Activated T-cell treated with anti-CD3 and anti-CD28 coated beads for 48 hours (primary cell): ENCODE results near the gene IL26.
"Not testable (repeated sequence)": the region's sequence is repeated elsewhere in the genome, so short reads cannot be mapped to it uniquely, and the experiment has no call there.

Experiments
- DNase-seq: peaks from one replicate; pipeline ENCODE4 v3.0.0-alpha.2; 2020; ENCODE audit warnings: low read depth

IL26 gene

DNA sequence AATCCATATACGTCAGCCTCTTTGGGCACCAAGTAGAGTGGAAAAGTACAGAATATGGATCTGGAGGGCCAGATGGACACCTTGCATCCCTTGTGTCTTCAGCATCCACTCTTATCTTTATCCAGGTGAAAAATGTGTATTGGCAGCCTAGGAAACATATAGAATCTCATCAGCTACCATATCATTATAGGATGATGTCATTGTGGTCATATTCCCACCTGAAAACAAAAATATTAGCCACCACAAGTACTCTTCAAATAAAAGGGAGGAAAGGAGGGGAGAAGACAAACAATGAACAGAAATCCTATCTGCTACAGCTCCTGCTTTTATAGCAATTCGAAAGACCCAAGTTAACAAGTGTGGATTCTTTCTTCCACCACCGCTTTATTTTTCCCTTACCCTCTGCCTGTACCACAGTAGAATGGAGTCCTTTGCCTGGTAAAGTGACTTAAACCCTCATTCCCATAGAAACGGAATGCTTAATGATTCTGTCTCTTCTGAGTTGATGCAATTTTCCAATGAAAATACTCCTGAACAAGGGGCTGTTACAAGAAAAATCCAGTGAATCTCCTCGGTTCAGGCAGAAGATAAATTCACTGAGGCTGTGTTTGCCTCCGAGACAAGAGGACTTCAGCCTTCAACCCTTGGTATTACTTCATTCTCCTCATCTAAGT lies 13.8 kb upstream of the IL26 start:
- DNase-seq, result no peak

DNA sequence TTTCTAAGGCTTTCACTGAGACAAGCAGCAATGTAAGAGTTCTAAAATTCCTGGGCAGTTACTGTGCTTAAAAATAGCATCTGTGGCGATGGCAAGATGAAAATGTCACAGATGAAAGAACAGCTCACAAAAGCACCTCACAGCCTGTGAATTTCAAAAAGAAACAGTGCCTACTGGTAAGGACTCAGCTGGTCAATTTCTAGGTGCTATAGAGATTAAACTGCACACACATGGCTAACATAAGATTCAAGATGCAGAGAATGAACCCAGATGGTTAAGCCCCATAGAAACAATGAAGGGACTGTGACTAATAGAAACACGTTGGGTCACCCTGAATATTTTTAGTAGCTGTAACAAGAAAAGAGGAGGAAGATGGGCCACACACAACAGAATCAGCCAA lies 12.0 kb upstream of the IL26 start:
- no peak for DNase-seq

DNA sequence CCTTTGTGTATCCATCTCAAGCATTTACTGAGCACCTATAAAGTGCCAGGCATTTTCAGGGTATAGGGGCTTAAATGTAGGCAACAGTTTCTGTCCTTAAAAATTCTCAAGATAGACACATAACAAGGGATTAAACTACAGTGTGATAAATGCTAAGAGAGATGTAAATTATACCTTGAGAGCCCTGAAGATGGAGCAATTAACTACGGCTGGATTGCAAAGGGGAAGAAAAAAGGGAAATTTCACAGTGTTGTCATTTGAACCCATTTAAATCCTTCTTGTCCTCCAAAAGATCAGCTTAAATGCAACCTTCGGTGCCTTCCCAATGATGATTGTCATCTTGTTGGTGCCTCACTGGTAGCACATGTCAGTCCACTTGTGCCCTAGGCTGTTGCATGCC lies 11.5 kb upstream of the IL26 start:
- no peak for DNase-seq

DNA sequence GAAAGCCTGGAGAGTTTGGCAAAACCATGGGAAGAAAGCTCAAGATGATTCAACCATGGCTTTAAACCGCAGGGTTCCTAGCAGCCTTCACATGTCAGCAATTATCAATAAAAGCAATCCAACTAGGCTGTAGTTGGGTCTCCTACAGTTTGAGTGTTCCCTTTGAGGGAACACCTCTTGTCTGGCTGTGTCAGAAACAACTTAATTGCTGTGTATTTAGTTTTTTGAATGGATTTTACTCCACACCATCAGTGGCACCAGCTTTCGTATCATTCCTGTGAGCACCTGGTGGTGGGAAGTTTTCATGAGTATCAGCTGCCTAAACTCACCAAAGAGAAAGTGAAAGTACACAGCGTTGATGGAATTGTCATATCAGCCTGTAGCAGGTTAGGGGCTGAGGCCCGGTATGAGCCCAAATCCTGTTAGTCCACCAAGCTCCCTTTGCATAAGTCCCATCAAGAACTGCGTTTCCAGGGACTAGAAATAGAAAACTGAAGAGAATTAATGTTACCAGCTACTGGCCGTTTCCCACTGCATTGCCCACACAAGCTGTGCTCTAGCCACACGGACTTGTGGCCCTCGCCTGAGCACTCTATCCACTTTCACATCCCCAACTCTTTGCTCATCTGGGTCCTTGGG lies 10.9 kb upstream of the IL26 start:
- DNase-seq, result peak; percentile 8

DNA sequence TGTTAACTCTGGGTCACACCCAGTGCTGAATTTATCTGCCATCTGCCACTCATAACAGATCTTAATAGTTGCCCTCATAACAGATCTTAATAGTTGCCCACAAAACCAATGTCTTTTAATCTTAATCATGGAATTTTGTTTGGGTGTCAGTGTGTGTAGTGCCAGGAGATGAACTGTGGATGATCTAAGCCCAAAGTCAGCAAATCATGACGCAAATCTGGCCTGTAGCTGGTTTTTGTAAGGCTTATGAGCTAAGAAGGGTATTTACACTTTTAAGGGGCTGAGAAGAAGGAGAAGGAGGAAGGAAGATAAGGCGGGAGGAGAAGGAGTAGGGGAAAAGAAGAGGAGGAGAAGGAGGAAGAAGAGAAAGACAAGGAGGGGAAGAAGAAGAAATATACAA lies 10.0 kb upstream of the IL26 start:
- DNase-seq, result no peak

DNA sequence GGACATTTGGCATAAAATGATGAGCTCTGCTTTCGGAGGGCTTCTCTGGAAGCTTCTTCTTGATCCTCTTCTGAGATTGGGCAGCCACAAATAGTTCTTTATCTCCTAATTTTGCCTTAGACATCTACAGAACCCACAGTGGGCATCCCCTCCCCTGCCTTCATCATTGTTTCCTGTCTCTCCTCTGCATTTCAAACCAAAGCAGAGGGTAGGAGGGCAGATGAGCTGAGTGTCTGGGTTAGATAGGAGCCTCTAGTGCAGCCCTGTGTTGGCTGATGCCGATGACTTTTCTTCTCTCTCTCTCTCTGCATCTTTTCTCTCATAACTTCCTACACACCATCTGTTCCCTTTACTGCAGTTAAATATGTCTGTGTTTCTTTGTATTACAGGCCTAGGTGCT lies 8.5 kb upstream of the IL26 start:
- DNase-seq, result no peak

DNA sequence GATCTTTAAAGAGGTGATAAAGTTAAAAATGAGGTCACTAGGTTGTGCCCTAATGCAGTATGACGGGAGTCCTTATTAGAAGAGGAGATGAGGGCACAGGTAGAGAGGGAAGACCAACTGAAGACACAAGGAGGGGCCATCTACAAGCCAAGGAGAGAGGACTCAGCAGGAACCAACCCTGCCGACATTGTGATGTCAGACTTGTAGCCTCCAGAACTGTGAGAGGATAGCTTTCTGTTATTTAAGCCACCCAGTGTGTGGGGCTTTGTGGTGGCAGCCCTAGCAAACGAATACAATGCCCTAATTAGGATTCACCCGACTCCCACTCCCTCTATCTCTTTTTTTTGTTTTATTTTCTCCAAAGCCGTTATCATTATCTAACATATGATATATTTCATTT lies 7.9 kb upstream of the IL26 start:
- DNase-seq, result no peak

DNA sequence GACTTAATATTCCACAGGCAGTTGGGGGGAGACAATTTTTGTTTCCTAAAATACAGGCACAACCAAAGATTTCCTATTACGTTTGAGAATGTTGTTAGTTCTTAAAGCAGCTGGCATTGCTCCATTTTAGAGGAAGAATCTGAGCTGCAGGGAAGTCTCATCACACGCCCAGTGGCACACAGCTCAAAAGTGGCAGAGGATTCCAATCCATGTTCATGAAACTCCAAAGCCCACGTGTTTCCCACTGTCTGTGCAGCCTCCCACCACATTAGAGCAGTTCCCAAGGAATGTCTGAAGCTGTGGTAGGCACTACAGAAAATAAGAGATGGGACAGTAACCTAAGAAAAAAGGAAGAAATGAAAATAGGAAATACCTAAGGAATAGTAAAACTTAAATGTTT lies 6.1 kb upstream of the IL26 start:
- DNase-seq, result no peak

DNA sequence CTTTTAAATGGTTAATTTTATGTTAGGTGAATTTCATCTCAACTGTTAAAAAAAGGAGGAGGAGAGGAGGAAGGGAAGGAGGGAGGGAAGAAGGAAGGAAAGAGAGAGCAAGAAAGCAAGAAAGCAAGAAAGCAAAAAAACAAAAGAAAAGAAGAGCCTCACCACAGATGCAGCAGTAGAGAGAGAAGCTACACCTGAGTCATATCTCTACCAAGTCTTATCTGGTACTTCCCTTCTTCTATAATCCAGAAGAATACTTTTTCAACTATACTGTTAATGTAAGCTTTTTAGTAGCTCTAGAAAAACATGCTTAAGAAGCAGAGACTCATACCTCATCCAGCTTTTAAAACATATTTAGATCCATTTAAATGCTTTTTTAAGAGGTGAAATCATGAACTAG lies 5.6 kb upstream of the IL26 start:
- no peak for DNase-seq

DNA sequence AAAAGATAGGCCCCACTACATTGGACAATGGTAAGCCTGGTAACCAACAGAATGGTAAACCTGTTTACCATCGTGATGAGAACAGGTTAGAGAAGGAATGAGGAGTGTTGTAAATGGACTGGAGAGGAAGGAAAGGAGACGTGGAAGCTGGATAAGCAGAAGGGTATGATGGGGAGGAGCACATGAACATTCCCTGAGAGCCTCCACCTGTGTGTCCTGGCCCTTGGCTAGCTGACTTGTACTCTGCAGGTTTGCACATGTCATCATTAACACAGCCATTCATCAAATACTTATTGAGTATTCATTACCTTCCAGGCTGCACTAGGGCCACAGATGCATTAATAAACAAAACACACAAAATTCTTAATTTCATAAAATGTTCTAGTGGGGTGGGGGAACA lies 4.3 kb upstream of the IL26 start:
- DNase-seq, result no peak

DNA sequence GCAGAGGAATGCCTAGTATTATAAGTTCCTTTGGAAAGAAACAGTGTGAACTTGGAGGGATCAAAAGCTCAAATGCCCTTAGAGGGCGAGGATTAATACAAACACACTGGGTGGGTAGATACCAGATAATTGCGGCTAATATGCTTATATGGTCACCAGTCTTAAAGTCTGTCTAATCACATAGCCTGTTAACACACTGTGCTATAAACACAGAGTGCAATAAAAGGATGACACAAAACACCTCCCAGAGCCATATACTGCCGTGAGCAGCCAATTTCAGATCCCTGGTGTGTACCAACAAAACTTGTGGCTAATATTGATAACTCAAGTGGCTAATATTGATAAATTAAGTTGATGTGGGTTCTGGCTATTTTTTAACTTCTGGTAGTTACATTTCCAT lies 1.7 kb upstream of the IL26 start:
- no peak for DNase-seq

DNA sequence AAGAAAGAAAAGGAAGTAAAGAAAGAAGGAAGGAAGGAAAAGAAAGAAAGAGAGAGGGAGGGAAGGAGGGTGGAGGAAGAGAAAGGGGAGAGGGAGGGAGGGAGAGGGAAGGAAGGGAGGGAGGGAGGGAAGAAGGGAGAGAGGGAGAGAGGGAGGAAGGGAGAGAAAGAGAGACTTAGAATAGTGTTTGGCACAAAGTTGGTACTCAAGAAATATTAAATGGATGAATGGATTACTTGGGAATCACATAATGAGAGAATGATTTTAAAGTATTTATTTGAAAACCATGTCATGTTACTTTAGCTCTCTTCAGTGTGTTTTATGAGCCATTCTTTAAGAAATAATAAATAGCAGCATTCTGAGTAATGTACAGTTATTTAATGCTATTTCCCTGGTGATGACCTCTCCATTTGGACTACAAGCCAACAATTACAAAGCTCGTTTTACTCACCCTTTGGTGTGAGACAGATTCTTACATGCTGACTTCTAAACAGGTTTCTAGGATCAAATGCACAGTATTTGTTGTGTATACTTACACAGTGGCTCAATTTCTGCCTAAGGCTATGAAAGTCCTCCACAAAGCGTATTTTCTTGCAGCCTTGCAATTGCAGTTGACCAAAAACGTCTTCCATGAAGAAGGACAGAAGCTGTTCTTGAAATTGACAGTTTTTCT lies 861 bp downstream of the IL26 start:
- no peak for DNase-seq

DNA sequence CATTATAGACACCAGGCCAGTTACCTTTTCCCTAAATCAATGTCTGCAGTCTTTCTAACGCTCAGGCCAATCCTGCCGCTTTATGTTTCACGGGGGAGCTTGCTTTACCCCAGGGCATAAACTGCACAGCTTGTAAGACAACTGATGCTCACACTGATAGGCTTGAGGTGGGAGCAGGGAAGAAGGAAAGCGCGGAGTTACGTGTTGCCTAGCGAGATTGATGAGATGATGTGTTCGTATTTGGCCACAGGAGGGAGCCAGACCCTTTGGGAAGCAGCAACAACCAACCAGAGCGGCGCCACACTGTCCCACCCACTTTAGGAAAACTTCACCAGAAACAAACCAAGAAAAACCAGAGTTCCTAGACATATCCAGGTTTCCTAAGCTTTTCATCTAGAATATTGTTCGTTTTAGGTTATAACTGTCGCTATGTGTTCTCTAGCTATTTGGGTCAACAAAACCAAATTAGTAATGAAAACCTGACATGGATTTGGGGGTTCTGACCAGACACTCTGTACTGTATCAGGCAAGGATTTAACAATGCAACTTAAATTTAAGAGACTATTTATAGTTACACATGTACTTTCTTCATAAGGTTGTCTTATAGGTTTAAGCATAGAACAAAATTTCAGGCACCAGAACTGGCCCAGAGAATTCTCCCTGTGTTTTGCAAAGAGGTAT lies 2.4 kb downstream of the IL26 start:
- DNase-seq, result peak; percentile 50

DNA sequence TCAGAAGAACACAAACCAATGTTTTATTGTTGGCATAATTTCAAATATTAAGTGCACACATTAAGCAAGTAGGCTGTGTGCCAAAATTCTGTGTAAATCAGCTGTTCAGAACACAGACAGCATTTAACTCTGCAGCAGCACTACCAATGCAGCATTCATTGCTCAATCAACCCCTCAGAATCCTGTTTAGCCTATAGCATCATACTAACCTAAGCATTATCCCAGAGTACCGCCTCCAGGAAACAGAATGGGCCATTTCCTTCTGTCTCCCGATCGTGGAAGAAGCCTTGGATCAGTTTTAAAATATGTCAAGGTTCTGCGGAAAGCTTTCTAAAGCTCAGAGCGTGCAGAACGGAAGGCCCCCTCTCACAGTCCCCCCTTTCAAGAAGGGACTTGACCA lies 3.3 kb downstream of the IL26 start:
- DNase-seq, result no peak

DNA sequence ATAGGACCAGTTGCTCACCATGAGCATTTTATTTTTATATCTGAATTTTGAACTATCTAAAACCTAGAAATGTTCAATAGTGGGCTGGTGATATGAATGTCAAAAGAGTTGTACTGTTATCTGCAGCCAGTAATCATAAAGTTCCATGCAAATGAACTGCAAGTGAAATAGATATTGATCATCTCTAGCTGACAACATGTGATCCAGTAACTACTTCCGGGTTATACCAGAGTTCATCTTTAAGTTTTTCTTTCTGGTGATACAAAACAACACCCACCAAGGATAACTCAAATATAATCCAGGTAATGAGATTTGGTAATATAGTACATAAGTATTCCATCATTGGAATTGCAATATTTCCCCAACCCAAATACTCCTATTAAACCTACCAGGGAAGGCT lies 4.1 kb downstream of the IL26 start:
- DNase-seq, result no peak

DNA sequence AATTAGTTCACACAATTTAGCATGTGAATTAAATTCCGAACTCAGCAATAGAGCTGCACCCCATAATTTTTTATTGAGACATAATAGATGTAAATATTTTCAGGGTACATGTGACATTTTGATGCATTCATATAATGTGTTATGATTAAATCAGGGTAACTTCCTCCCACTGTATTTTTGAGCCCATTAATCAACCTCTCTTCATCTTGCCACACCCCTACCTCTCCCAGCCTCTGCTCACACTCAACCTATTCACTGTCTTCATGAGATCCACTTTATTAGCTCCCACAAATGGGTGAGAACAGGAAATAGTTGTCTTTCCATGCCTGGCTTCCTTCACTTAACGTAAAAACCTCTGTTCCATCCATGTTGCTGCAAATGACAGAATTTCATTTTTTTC lies 14.7 kb downstream of the IL26 start:
- DNase-seq, result no peak

DNA sequence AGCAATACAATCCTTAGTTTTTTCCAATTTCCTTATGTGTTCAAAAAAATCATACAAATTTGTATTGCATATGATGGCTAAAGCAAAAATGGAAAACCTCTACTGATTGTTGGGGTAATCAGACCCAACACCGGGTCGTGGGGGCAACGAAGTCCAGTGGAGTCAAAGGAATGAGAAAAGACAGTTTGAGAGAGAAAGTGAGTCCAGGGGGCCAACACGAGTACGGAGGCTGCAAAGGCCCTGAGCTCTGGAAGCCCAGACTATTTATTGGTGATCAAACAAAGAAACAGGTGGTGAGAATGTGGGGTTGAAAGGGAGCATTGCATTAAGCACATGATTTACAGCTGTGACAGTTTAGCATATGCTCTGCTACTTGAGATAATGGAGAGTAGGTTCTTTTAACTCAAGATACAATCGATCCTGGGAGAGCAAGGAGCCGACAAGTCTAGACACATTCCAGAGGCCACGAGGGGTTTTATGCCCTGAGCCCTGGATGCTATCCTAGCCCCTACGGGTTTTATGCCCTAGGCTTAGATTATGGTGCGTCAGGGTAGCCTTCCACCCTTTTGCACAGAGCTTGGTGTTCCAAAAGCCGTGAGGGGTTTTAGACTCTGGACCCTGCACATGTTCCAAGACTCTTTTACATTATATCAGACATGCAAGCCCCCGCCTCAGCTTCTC lies 16.4 kb downstream of the IL26 start:
- DNase-seq, result not testable (repeated sequence)

DNA sequence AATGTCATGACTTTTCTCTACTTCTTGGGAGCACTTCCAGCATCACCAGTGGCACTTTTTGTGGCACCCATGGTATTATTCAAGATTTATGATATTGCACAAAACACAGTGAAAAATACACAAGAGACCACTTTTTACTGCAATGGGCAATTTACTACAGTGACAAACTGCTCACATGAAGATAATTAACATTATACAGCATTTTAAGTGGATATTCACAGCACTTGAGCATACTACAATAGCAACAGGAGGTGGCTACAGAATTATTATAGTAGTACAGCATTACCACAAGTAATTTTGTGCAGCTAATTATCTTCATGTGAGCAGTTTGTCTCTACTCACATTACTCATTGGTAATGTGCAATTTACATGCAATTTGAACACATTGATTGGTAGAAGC lies 18.3 kb downstream of the IL26 start:
- DNase-seq, result no peak

DNA sequence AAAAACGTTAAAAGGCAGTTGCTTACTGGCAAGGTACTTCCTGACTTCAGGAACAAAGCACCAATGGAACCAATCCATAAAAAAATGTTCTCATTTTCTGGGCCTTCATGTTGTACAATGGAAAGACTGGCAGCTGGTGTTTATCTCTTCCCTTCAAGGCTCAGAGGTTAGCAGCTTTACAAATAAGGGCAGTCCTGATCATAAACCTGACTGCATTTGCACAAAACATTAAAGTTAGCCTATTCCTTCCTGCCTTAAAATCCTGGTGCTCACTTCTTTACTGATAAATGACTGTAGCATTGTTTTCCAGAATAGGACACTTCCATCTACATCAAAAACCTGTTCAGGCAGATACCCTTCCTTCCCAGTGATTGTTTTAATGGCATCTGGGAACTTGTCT lies 19.2 kb downstream of the IL26 start:
- DNase-seq, result no peak

DNA sequence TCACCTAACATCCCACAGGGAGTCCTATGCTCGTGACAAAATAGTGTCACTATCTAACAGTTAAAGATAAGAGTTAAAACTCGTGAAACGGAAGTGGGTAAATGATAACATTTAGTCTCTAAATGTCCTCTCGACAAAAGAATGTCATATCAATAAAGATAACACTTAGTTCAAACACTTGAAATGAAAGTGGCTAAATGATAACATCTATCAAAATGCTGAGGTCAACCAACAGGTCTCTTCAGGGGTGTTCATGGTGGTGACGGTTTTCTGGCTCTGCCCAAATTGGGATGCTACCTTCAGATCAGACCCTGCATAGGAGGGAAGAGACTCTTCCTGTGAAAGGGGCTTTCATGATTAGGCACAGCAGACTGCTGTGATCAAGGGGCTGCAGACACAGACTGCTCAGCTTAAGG lies 22.1 kb downstream of the IL26 start:
- no peak for DNase-seq

DNA sequence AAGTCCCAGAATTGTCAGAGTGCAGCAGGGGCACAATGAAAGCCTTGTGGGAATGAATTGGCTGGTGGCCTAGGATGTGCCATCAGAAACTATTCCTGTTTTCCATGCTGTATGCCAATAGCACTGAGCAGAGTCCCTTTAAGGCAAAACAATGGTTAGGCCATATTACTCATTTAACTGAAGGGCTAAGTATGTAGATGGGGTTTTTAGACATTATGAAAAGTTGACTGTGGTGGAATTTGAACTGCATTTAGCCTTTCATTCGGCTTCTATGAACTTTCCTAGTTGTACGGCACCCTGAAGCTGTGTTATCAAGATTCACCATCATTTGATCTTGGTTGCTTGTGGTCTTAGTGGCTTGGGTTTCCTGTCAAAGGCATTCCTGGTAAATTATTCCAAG lies 24.8 kb downstream of the IL26 start:
- DNase-seq, result no peak

DNA sequence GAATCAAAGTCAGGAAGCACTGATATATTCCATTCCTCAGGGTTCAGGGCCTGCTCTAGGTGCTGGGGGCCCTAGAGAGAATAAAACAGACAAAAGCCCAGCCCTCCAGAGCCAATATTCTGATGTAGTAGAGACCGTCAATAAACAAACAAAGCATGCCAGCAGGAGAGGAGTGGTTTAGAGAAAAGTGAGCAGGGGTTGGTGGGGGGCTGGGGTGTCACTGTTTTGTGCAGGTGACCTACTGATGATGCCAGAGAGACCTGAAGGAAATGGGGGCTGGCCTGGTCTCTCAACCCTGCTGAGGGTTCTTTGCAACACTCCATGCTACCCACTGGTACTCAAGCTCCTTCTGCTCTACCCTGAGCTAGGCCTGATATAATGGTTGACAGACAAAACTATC lies 26.5 kb downstream of the IL26 start:
- no peak for DNase-seq
